GM23248 (cell line): ENCODE results near the gene PGM2L1. TPM values are rescaled to one million over a fixed set of nuclear protein-coding genes. Genes with fewer than 3 reads are reported as not detected.

Experiments
- DNase-seq: peaks from one replicate; pipeline ENCODE4 v3.0.0-alpha.2; 2015
- H2AFZ ChIP-seq: fragments of 200-600 bp; sonication (generic); 2 replicates; pipeline ENCODE4 v1.6.1; 2016; ENCODE audit warnings: antibody characterized with exemption
- H3F3A ChIP-seq: fragments of 200-600 bp; sonication (generic); 2 replicates; pipeline ENCODE4 v1.6.1; 2016; ENCODE audit warnings: mild to moderate bottlenecking, antibody characterized with exemption, mixed run types; ENCODE audit not compliant: insufficient read depth
- H3K27ac ChIP-seq: fragments of 200-600 bp; sonication (generic); 2 replicates; pipeline ENCODE4 v1.5.1; 2016; ENCODE audit warnings: mild to moderate bottlenecking
- H3K27me3 ChIP-seq: fragments of 200-600 bp; sonication (generic); replicated peaks from 2 replicates; pipeline ENCODE4 v1.6.1; 2016; ENCODE audit warnings: mild to moderate bottlenecking; ENCODE audit not compliant: insufficient read depth
- H3K36me3 ChIP-seq: fragments of 200-600 bp; sonication (generic); 2 replicates; pipeline ENCODE4 v1.6.1; 2016; ENCODE audit warnings: low read depth, mild to moderate bottlenecking
- H3K4me1 ChIP-seq: fragments of 200-600 bp; sonication (generic); 2 replicates; pipeline ENCODE4 v1.6.1; 2016; ENCODE audit warnings: mild to moderate bottlenecking; ENCODE audit not compliant: insufficient read depth
- H3K4me2 ChIP-seq: fragments of 200-600 bp; sonication (generic); one replicate; pipeline ENCODE4 v1.6.1; 2016; ENCODE audit warnings: mild to moderate bottlenecking; ENCODE audit not compliant: unreplicated experiment
- H3K4me3 ChIP-seq: fragments of 200-600 bp; sonication (generic); 2 replicates; pipeline ENCODE4 v1.5.1; 2016; ENCODE audit warnings: mild to moderate bottlenecking
- H3K79me2 ChIP-seq: fragments of 200-600 bp; sonication (generic); 2 replicates; pipeline ENCODE4 v1.6.1; 2016; ENCODE audit warnings: mild to moderate bottlenecking; ENCODE audit not compliant: insufficient read depth
- H3K9ac ChIP-seq: fragments of 200-600 bp; sonication (generic); 2 replicates; pipeline ENCODE4 v1.6.1; 2016; ENCODE audit warnings: mild to moderate bottlenecking
- H3K9me2 ChIP-seq: fragments of 200-600 bp; sonication (generic); 2 replicates; pipeline ENCODE4 v1.6.1; 2016; ENCODE audit warnings: mixed run types, mild to moderate bottlenecking, moderate library complexity; ENCODE audit not compliant: insufficient read depth
- H3K9me3 ChIP-seq: fragments of 200-600 bp; sonication (generic); one replicate; pipeline ENCODE4 v1.6.1; 2017; ENCODE audit warnings: low read depth
- H4K20me1 ChIP-seq: fragments of 200-600 bp; sonication (generic); 2 replicates; pipeline ENCODE4 v1.6.0; 2016; ENCODE audit not compliant: insufficient read depth
- EZH2 ChIP-seq: fragments of 200-600 bp; sonication (generic); IDR thresholded peaks from 2 replicates; pipeline ENCODE4 v1.6.1; 2018; ENCODE audit warnings: antibody characterized with exemption, mild to moderate bottlenecking; ENCODE audit not compliant: insufficient read depth, poor library complexity, severe bottlenecking
- EZH2phosphoT487 ChIP-seq: fragments of 200-600 bp; sonication (generic); IDR thresholded peaks from 2 replicates; pipeline ENCODE4 v1.6.1; 2018; ENCODE audit warnings: antibody characterized with exemption, moderate library complexity, mild to moderate bottlenecking, low read depth; ENCODE audit not compliant: insufficient read depth
- WGBS, 2 experiments: methylation state at CpG; one replicate each; pipeline ENCODE4 v1.1.6; 2015 to 2017; ENCODE audit warnings: low lambda C conversion rate in 2 of 2, low coverage in 1 of 2; ENCODE audit errors: missing lambda C conversion rate in 2 of 2; 5-methylcytosine and 5-hydroxymethylcytosine counted together
- in situ Hi-C: fragments of 300-500 bp; cut with MboI; formaldehyde crosslinking; loops from 2 replicates; pipeline ENCODE4 v1.15.0; 2020
- polyA plus RNA-seq: library from polyadenylated mRNA; unstranded; fragments of >200 nt; fragmentation: Nextera tagmentation; extraction: Ambion mirVana; gene quantifications from 2 replicates; pipeline ENCODE4 v1.2.1, GENCODE V29; 2016
- total RNA-seq: library from RNA; depleted of rRNA; stranded (reverse); fragments of >200 nt; shearing (Covaris generic); gene quantifications from 2 replicates; pipeline ENCODE4 v1.2.3, GENCODE V29; 2014

PGM2L1 gene
- total and polyA plus RNA-seq, 2 experiments from 2014 or later = 4.7 to 5.2 TPM

DNA sequence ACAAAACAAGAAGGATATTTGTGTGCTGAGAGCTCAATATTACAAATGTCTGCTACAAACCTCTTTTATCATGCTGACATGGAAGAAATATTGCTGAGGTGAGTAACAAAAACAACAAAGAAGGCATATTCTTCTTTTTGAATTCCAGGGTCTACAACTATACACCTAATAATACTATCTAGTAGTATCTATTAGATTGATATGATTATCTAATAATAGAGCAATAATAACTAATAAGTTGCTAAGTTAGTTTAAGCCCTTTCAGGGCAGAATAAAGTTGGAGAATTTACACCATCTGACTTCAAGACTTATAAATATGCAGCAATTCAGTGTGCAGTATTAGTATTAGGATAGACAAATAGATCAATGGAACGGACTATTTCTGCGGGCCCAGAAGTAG, 11.4 kb upstream of the PGM2L1 start:
- no peaks in the 10 kb centered on the region for H3K36me3 ChIP-seq
- H2AFZ ChIP-seq = no peak overlapping the region
- H3F3A ChIP-seq = no peaks in the 10 kb centered on the region
- H3K79me2 ChIP-seq = no peaks in the 10 kb centered on the region
- in situ Hi-C loops = no loop called here
- 97 to 98% methylated on average over 2 of the region's 2 CpGs for WGBS, 2 experiments
- H3K9ac ChIP-seq = no peak overlapping the region
- H4K20me1 ChIP-seq = no peaks in the 10 kb centered on the region
- no peaks in the 10 kb centered on the region for H3K9me2 ChIP-seq
- TF ChIP-seq EZH2phosphoT487 (no peak), EZH2 (no peak)
- H3K4me3 ChIP-seq = no peak overlapping the region
- no peak overlapping the region for H3K4me2 ChIP-seq
- H3K9me3 ChIP-seq = no peaks in the 10 kb centered on the region
- no peaks in the 10 kb centered on the region for H3K27me3 ChIP-seq
- H3K27ac ChIP-seq = no peak overlapping the region
- DNase-seq = no peak
- no peaks in the 10 kb centered on the region for H3K4me1 ChIP-seq

DNA sequence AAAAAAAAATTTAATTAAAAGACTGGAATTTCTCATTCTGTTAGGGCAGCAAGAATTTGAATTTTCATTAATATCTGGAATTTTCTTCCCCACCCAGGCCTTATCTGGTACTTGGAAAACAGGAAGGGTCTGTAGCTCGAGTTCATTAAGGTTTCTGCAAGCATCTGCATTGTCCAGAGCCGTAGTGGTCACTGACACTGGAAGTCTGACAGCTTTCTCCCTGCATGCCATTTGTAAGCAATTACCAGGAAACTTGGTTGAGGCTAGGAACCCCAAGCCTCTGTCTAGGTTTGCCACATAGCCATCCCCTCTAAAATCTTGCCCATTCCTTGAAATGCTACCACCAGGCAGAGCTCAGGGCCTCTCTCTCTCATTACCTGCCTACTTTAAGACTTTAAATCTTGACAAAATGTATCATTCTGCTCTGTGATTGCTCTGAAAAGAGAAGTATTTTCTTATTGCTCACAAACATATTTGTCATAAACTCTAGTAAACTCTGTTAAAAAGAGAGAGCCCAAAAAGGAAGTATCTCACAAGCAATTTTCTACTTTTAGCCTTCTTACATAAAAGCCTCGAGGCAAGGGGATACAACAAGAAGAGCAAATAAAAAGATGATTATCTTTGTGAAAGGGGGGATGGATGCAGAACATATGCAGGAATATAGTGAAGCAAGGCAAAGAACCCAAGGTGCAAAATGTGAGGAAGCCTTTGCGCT, 5.5 kb upstream of the PGM2L1 start:
- Histone ChIP-seq H2AFZ (no peak overlapping the region), H3K9me3 (no peaks in the 10 kb centered on the region), H3K9me2 (no peaks in the 10 kb centered on the region), H3F3A (no peaks in the 10 kb centered on the region), H3K79me2 (no peaks in the 10 kb centered on the region), H3K36me3 (no peaks in the 10 kb centered on the region), H3K27ac (no peak overlapping the region), H3K4me2 (no peak overlapping the region), H3K9ac (no peak overlapping the region), H3K4me1 (no peaks in the 10 kb centered on the region), H3K27me3 (no peaks in the 10 kb centered on the region), H3K4me3 (no peak overlapping the region), H4K20me1 (no peaks in the 10 kb centered on the region)
- TF ChIP-seq EZH2phosphoT487 (no peak), EZH2 (no peak)
- in situ Hi-C loops = no loop called here
- DNase-seq = no peak
- WGBS, 2 experiments = 73 to 74% methylated on average over 4 of the region's 4 CpGs

DNA sequence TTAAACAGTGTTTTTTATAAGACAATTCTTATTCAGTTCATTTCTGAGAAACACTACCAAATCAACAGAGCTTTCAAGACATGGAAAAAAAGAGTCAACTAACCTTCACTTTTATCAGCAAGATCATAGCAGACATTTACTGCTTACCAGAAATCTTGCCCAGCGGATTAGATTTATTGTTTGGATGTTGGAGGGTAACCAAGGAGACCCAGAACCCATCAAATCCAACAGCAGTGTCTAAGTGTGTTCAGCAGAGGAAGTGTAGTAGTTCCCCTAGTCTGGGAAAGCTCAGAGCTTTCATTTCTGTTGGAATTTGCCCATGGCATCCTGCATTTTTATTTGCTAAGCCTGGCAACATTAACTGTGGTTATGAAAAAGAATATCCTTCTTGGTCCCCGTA, 2.4 kb upstream of the PGM2L1 start:
- H3K27ac ChIP-seq = no peak overlapping the region
- no peaks in the 10 kb centered on the region for H3K27me3 ChIP-seq
- H3K9ac ChIP-seq = no peak overlapping the region
- DNase-seq = no peak
- H3F3A ChIP-seq = no peaks in the 10 kb centered on the region
- no peaks in the 10 kb centered on the region for H3K9me2 ChIP-seq
- H3K4me2 ChIP-seq = no peak overlapping the region
- H3K9me3 ChIP-seq = no peaks in the 10 kb centered on the region
- in situ Hi-C loops = no loop called here
- no peaks in the 10 kb centered on the region for H3K36me3 ChIP-seq
- no peak overlapping the region for H2AFZ ChIP-seq
- 82 to 90% methylated on average over 2 of the region's 2 CpGs for WGBS, 2 experiments
- H4K20me1 ChIP-seq = no peaks in the 10 kb centered on the region
- H3K4me1 ChIP-seq = no peaks in the 10 kb centered on the region
- H3K79me2 ChIP-seq = no peaks in the 10 kb centered on the region
- TF ChIP-seq EZH2phosphoT487 = no peak
- no peak overlapping the region for H3K4me3 ChIP-seq

DNA sequence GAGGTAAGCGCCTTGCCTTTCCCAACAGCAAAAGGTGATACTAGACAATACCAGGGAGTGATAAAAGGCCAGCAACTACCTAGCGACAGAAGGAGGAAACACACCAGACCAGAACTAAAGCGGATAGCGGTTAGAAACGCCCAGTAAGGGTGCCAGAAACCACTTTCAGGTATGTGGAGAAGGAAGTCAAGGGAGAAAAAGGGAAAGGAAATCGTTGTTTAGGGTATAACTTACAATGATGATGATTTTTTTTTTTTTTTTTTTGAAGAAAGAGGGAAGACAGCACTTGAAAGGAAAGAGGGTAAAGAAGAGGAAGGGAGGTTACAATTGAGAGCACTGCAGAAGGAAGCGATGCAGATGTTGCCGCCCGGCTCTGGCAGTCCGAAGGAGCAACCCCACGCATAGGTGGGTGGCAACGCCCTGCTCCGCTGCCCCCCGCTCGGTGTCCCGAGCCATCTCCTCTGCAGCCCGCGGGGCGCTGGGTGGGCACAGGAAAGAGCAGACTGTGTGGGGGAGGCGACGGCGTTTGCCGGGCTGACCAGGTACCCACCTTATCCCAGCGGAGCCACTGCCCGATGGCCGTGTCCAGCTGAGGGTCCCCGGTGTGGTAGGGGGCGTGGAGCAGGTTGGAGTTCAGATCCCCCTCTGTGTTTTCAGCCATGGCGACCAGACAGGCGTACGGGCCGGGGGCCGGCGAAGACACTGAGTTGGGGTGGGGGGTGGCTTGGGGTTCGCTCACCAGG, 561 bp downstream of the PGM2L1 start:
- peak overlapping the region; percentile 83 for H3K4me3 ChIP-seq
- H3K9me2 ChIP-seq = no peaks in the 10 kb centered on the region
- no peaks in the 10 kb centered on the region for H3K36me3 ChIP-seq
- peak overlapping the region; percentile 76 for H3K9ac ChIP-seq
- H3K4me2 ChIP-seq = peak overlapping the region; percentile 86
- WGBS, 2 experiments = 2 to 5% methylated on average over 26 to 34 of the region's 35 CpGs
- in situ Hi-C loops = no loop called here
- H3K27ac ChIP-seq = no peak overlapping the region
- peak overlapping the region; percentile 98 for H2AFZ ChIP-seq
- no peaks in the 10 kb centered on the region for H3K27me3 ChIP-seq
- peak; percentile 54 for DNase-seq
- TF ChIP-seq EZH2phosphoT487 = no peak
- no peak for TF ChIP-seq EZH2
- H4K20me1 ChIP-seq = no peaks in the 10 kb centered on the region
- no peaks in the 10 kb centered on the region for H3F3A ChIP-seq
- no peaks in the 10 kb centered on the region for H3K9me3 ChIP-seq
- no peaks in the 10 kb centered on the region for H3K4me1 ChIP-seq
- peaks cover 20% of the 10 kb centered on the region for H3K79me2 ChIP-seq
